Osteocyte (in vitro differentiated cells): ENCODE measurements around the gene MYO5B. TPM values are rescaled to one million over a fixed set of nuclear protein-coding genes. Genes with fewer than 3 reads are reported as not detected.
"Not testable (repeated sequence)": the region's sequence is repeated elsewhere in the genome, so short reads cannot be mapped to it uniquely, and the experiment has no call there.

Experiments
- DNase-seq: peaks from one replicate; pipeline ENCODE4 v3.0.0; 2021; ENCODE audit warnings: mixed read lengths; ENCODE audit not compliant: unreplicated experiment; ENCODE audit errors: extremely low spot score
- H3K27ac Mint-ChIP-seq: one replicate; pipeline ENCODE4 v1.8.0; 2021; ENCODE audit warnings: mild to moderate bottlenecking, mixed read lengths; ENCODE audit not compliant: unreplicated experiment
- H3K27me3 Mint-ChIP-seq: one replicate; pipeline ENCODE4 v1.8.0; 2021; ENCODE audit warnings: mixed read lengths; ENCODE audit not compliant: unreplicated experiment
- H3K36me3 Mint-ChIP-seq: one replicate; pipeline ENCODE4 v1.8.0; 2021; ENCODE audit warnings: mixed read lengths; ENCODE audit not compliant: unreplicated experiment
- H3K4me1 Mint-ChIP-seq: one replicate; pipeline ENCODE4 v1.8.0; 2021; ENCODE audit warnings: mixed read lengths; ENCODE audit not compliant: unreplicated experiment
- H3K4me3 Mint-ChIP-seq: one replicate; pipeline ENCODE4 v1.8.0; 2021; ENCODE audit warnings: mild to moderate bottlenecking, moderate library complexity, mixed read lengths; ENCODE audit not compliant: unreplicated experiment
- H3K9me3 Mint-ChIP-seq: one replicate; pipeline ENCODE4 v1.8.0; 2021; ENCODE audit warnings: mixed read lengths; ENCODE audit not compliant: unreplicated experiment
- CTCF ChIP-seq: fragments of 200-600 bp; sonication (generic); IDR thresholded peaks from 2 replicates; pipeline ENCODE4 v1.5.0; 2021; ENCODE audit warnings: antibody characterized with exemption, mild to moderate bottlenecking, moderate library complexity
- total RNA-seq: library from RNA; stranded (reverse); gene quantifications from 2 replicates; pipeline ENCODE4 v1.2.1, GENCODE V29; 2021

Gene MYO5B
- total RNA-seq, 1 donor from 2014 or later: not detected

GRCh38 chr18:50097702-50098101 lies 97.2 kb downstream of the MYO5B start:
- H3K4me1 Mint-ChIP-seq: no peaks in the 10 kb centered on the region
- TF ChIP-seq CTCF: no peak
- no peaks in the 10 kb centered on the region for H3K27me3 Mint-ChIP-seq
- DNase-seq: no peak
- H3K27ac Mint-ChIP-seq: no peak overlapping the region
- H3K9me3 Mint-ChIP-seq: no peaks in the 10 kb centered on the region
- H3K4me3 Mint-ChIP-seq: no peak overlapping the region
- no peaks in the 10 kb centered on the region for H3K36me3 Mint-ChIP-seq

- no peak overlapping the region for H3K4me3 Mint-ChIP-seq
- H3K27ac Mint-ChIP-seq: no peak overlapping the region
- H3K4me1 Mint-ChIP-seq: no peaks in the 10 kb centered on the region
- TF ChIP-seq CTCF: no peak
- H3K27me3 Mint-ChIP-seq: no peaks in the 10 kb centered on the region
- H3K9me3 Mint-ChIP-seq: no peaks in the 10 kb centered on the region
- DNase-seq: no peak
- no peaks in the 10 kb centered on the region for H3K36me3 Mint-ChIP-seq
These were observed 98.0 kb downstream of the MYO5B start for GRCh38 chr18:50096766-50097435.

DNA sequence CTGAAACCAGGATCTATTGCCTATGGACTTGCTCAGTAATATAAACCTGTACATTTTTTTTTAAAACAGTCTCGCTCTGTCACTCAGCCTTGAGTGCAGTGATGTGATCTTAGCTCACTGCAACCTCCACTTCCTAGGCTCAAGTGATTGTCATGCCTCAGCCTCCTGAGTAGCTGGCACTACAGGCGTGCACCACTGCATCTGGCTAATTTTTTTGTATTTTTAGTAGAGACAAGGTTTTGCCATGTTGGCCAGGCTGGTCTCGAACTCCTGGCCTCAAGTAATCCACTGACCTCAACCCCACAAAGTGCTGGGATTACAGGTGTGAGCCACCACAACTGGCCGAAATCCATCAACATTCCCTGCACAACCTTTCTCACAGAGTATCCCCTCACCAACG lies 100.2 kb downstream of the MYO5B start:
- H3K4me1 Mint-ChIP-seq, H3K36me3 Mint-ChIP-seq, H3K27me3 Mint-ChIP-seq, H3K9me3 Mint-ChIP-seq, DNase-seq, H3K4me3 Mint-ChIP-seq, H3K27ac Mint-ChIP-seq: not testable (repeated sequence)

GRCh38 chr18:50094221-50094773 lies 100.7 kb downstream of the MYO5B start:
- TF ChIP-seq CTCF: no peak
- no peaks in the 10 kb centered on the region for H3K36me3 Mint-ChIP-seq
- no peaks in the 10 kb centered on the region for H3K9me3 Mint-ChIP-seq
- no peak for DNase-seq
- peaks cover 2% of the 10 kb centered on the region for H3K27me3 Mint-ChIP-seq
- H3K27ac Mint-ChIP-seq: no peak overlapping the region
- H3K4me1 Mint-ChIP-seq: no peaks in the 10 kb centered on the region
- no peak overlapping the region for H3K4me3 Mint-ChIP-seq

- no peak for DNase-seq
- Mint-ChIP-seq H3K36me3 (no peaks in the 10 kb centered on the region), H3K27ac (no peak overlapping the region), H3K4me1 (no peaks in the 10 kb centered on the region), H3K27me3 (peaks cover 2% of the 10 kb centered on the region), H3K9me3 (no peaks in the 10 kb centered on the region), H3K4me3 (no peak overlapping the region)
- no peak for TF ChIP-seq CTCF
These were observed 101.4 kb downstream of the MYO5B start for GRCh38 chr18:50093366-50094064.
